Small intestine (tissue), 7 donors: ENCODE results near the gene THUMPD1. TPM values are rescaled to one million over a fixed set of nuclear protein-coding genes. Genes with fewer than 3 reads are reported as not detected.
"Not testable (repeated sequence)": the region's sequence is repeated elsewhere in the genome, so short reads cannot be mapped to it uniquely, and the experiment has no call there.

ENCODE experiments used
- DNase-seq, 2 donors: peaks; one replicate each; pipeline versions ENCODE4 v3.0.0 to v3.0.0-alpha.2; 2013
- FAIRE-seq: peaks from 2 replicates; lab custom pipeline; 2012; peaks lifted over from hg19 to GRCh38; lab: Jason Lieb, UNC
- H3K27ac ChIP-seq, 3 donors: one replicate each; pipeline ENCODE4 v1.5.1; 2013; ENCODE audit warnings: low read length in 2 of 3, mild to moderate bottlenecking in 2 of 3, control low read depth in 1 of 3, inconsistent platforms in 1 of 3, low read depth in 1 of 3, moderate library complexity in 1 of 3
- H3K27me3 ChIP-seq, 3 donors: one replicate each; pipeline ENCODE4 v1.6.1; 2013; ENCODE audit warnings: low read length in 3 of 3, inconsistent platforms in 1 of 3; ENCODE audit not compliant: control insufficient read depth in 3 of 3, insufficient read depth in 3 of 3
- H3K36me3 ChIP-seq, 3 donors: one replicate each; pipeline ENCODE4 v1.6.1; 2013; ENCODE audit warnings: low read length in 3 of 3, inconsistent platforms in 1 of 3, low read depth in 1 of 3, mild to moderate bottlenecking in 1 of 3, moderate library complexity in 1 of 3; ENCODE audit not compliant: control insufficient read depth in 3 of 3, insufficient read depth in 2 of 3
- H3K4me1 ChIP-seq, 3 donors: one replicate each; pipeline ENCODE4 v1.6.1; 2013; ENCODE audit warnings: low read length in 2 of 3, inconsistent platforms in 1 of 3, low read depth in 1 of 3, mild to moderate bottlenecking in 1 of 3, moderate library complexity in 1 of 3; ENCODE audit not compliant: control insufficient read depth in 3 of 3, insufficient read depth in 2 of 3
- H3K4me3 ChIP-seq, 3 donors: one replicate each; pipeline ENCODE4 v1.5.1; 2013; ENCODE audit warnings: low read length in 3 of 3, control low read depth in 1 of 3, inconsistent platforms in 1 of 3, low read depth in 1 of 3, mild to moderate bottlenecking in 1 of 3, moderate library complexity in 1 of 3
- H3K9me3 ChIP-seq, 2 donors: one replicate each; pipeline ENCODE4 v1.6.1; 2013; ENCODE audit warnings: low read depth in 1 of 2, low read length in 1 of 2; ENCODE audit not compliant: control insufficient read depth in 2 of 2, insufficient read depth in 1 of 2
- WGBS, 3 donors: extraction: QIAGEN DNeasy Blood & Tissue Kit; methylation state at CpG; one replicate each; pipeline ENCODE4 v1.1.7; 2013; 5-methylcytosine and 5-hydroxymethylcytosine counted together
- polyA plus RNA-seq, 4 donors: library from polyadenylated mRNA; stranded (reverse) in 3 of 4; unstranded in 1 of 4; fragments of 200-250 nt in 3 of 4; fragments of 120-200 nt in 1 of 4; gene quantifications; one replicate each; pipeline versions ENCODE4 v1.2.1 to v1.2.3, GENCODE V29; 2013
- donor health status: healthy with polysubstance abuse.
- donor health status: control.
- donor health status: control.
- donor health status: Bipolar disorder and iron deficiency.
- donor health status: healthy.

THUMPD1 gene
- polyA plus RNA-seq, 4 donors: 7.6 to 43.2 (median 14.9) TPM

DNA sequence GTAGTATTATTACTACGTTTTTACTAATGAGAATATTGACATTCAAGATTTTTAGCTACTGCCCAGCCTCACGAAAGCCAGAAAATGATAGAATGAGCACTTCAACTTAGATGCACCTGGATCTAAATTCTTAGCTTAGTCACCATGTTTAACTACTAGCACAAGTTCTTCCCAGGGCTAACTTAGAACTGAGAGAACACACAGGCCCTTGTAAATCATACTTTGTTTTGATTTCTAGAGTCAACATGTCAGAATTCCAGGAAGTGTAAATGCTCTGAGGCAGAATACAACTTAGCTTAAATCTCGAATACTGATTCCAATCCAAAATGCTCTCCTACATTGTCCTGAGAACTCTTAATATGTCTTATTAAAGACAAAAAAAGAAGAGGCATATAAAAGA is 37.3 kb downstream of the THUMPD1 start:
- Histone ChIP-seq H3K27ac (no peak overlapping the region), H3K27me3 (no peaks in the 10 kb centered on the region), H3K4me1 (no peaks in the 10 kb centered on the region), H3K36me3 (no peaks in the 10 kb centered on the region), H3K9me3 (peaks cover 0 to 3% of the 10 kb centered on the region in 2 donors), H3K4me3 (no peak overlapping the region)
- peak; percentile 70 for FAIRE-seq
- 54 to 64% (median 59%) methylated on average over 3 of the region's 3 CpGs for WGBS, 3 donors
- DNase-seq: no peak

DNA sequence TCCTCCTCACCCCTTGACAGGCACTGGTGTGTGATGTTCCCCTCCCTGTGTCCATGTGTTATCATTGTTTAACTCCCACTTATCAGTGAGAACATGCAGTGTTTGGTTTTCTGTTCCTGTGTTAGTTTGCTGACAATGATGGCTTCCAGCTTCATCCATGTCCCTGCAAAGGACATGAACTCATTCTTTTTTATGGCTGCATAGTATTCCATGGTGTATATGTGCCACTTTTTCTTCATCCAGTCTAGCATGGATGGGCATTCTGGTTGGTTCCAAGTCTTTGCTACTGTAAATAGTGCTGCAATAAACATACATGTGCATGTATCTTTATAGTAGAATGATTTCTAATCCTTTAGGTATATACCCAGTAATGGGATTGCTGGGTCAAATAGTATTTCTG is 39.9 kb downstream of the THUMPD1 start:
- FAIRE-seq: not testable (repeated sequence)

DNA sequence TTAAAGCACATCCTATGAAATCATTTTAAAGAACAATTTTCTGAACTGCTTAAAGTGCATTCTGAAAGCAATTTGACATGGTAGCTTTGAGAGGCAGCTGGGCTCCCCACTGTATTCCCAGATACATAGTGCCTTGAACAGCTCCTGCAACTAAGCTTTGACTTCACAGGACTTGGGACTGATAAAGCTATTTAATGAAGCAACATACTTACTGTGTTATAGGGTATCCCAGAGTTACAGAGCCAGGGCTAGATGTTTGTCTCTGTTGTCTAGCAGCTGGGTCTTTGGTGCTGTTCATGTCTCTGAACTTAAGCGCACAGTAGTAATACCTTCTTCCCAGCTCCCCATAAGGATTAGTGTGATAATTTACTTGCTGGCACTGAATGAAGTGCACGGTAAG is 45.0 kb downstream of the THUMPD1 start:
- FAIRE-seq (no peak), DNase-seq (no peak)
- no peak overlapping the region for H3K4me3 ChIP-seq
- no peak overlapping the region for H3K27ac ChIP-seq
- 74 to 84% (median 79%) methylated on average over 2 of the region's 2 CpGs for WGBS, 3 donors
- H3K27me3 ChIP-seq: no peaks in the 10 kb centered on the region
- H3K9me3 ChIP-seq: no peaks in the 10 kb centered on the region
- no peaks in the 10 kb centered on the region for H3K36me3 ChIP-seq
- H3K4me1 ChIP-seq: no peaks in the 10 kb centered on the region

More for the DNA sequence above, 39.9 kb downstream of the THUMPD1 start:
- H3K36me3 ChIP-seq, H3K27me3 ChIP-seq, H3K4me3 ChIP-seq, DNase-seq, H3K9me3 ChIP-seq, H3K4me1 ChIP-seq, H3K27ac ChIP-seq: not testable (repeated sequence)

DNA sequence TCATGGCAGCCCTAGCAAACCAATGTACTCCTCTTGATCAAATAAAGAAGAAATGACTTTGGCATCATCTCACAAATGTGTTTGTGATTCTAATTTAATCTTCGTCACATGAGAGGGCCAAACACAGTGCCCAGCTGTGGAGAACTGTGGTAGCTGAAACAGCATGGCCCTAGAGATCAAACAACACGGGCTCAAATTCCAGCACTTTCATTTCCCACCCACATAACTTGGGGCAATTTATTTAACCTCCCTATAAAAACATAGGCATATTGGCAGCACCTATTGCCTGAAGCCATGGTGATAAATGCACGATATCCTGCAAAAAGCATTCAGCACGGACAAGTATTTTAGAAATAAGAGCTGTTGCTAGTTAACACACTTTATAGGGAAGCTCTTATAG is 46.6 kb downstream of the THUMPD1 start:
- Histone ChIP-seq H3K9me3 (no peaks in the 10 kb centered on the region), H3K4me3 (no peak overlapping the region), H3K27me3 (peaks cover 0 to 4% (median 0%) of the 10 kb centered on the region in 3 donors), H3K4me1 (no peaks in the 10 kb centered on the region), H3K27ac (no peak overlapping the region), H3K36me3 (no peaks in the 10 kb centered on the region)
- DNase-seq (no peak), FAIRE-seq (no peak)
- 80 to 86% (median 81%) methylated on average over 4 of the region's 4 CpGs for WGBS, 3 donors

DNA sequence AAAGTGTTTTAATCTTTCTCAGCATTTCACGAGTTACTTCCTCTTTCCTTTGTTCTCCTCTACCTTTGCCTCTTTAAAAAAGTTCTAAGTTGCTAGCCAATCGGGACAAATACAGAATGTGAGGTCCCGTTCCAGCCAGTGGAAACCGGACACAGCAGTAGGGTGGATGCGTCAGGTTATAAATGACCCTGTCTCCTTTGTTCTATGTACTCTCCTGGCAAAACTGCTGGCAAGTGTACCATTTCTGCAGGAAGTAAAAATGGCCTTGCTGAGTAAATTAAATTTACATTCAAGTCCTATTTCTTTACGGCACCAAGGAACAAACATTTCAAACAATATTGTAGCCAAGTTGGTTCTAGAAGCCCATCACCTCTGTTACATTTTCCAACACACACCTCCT is 47.5 kb downstream of the THUMPD1 start:
- H3K27me3 ChIP-seq, H3K4me3 ChIP-seq, H3K27ac ChIP-seq, H3K4me1 ChIP-seq, FAIRE-seq, DNase-seq, H3K9me3 ChIP-seq, H3K36me3 ChIP-seq: not testable (repeated sequence)
- 27 to 51% (median 31%) methylated on average over 6 of the region's 6 CpGs for WGBS, 3 donors

DNA sequence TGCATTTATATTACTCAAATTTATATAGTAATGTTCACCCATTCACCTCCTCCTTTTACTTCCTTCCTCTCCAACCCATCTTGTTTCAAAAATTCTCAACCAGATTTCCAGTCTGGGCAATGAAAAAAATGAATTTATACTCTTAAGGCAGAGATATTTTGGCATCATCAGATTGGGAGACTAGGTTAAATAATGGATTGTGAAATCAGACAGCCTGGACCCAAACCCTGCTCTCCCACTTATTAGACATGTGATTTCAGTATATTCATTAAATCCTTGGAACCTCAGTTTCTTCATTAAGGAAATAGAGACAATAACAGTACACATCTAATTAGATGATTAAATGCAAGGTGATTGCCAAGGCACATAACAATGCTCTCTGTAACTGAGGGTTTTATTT is 52.0 kb downstream of the THUMPD1 start:
- Histone ChIP-seq H3K27ac (no peak overlapping the region), H3K27me3 (peaks cover 0 to 4% (median 0%) of the 10 kb centered on the region in 3 donors), H3K4me3 (no peak overlapping the region), H3K9me3 (no peaks in the 10 kb centered on the region), H3K4me1 (no peaks in the 10 kb centered on the region), H3K36me3 (no peaks in the 10 kb centered on the region)
- no peak for DNase-seq
- no peak for FAIRE-seq

DNA sequence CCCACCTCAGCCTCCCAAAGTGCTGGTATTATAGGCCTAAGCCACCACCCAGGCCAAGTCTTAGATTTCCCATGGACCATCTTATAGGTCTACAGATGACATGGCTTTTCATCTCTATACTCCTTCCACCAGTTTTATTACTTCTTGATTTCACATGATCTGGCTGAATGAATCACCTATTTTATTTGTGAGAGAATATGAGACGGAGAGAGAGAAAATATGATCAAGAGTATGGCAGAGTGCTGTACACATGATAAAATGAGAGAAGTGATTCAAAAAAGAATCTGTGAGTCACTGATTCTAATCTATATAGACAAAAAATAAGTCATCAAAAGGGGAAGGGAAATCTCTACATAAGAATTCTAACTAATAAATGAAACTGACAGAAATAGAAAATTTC is 57.8 kb downstream of the THUMPD1 start:
- H3K4me3 ChIP-seq: no peak overlapping the region
- DNase-seq: no peak
- H3K27ac ChIP-seq: no peak overlapping the region
- H3K4me1 ChIP-seq: no peaks in the 10 kb centered on the region
- FAIRE-seq: no peak
- no peaks in the 10 kb centered on the region for H3K27me3 ChIP-seq
- H3K9me3 ChIP-seq: no peaks in the 10 kb centered on the region
- no peaks in the 10 kb centered on the region for H3K36me3 ChIP-seq
- WGBS, 3 donors: 69 to 86% (median 77%) methylated on average over 1 of the region's 1 CpG

Other genes with a start within 250 kb of the THUMPD1 start
- under 1 TPM in 2 of 4 donors, not detected in 2; 0.18 to 0.50 TPM for gene ACSM2B, start 165.5 kb downstream of the THUMPD1 start, polyA plus RNA-seq
- under 1 TPM in 3 of 4 donors, not detected in 1; 0.22 to 0.37 (median 0.24) TPM for gene ACSM1, start 44.1 kb downstream of the THUMPD1 start, polyA plus RNA-seq
- gene ACSM3, start 22.2 kb upstream of the THUMPD1 start, polyA plus RNA-seq: 10 to 100 TPM in 1 of 4 donors, 1 to 10 TPM in 3; 1.8 to 22.5 (median 4.7) TPM
- 10 to 100 TPM in 3 of 4 donors, 1 to 10 TPM in 1; 10.0 to 36.0 (median 17.2) TPM for gene ERI2, start 64.7 kb upstream of the THUMPD1 start, polyA plus RNA-seq
- gene REXO5, start 64.7 kb upstream of the THUMPD1 start, polyA plus RNA-seq: 1 to 10 TPM in 3 of 4 donors, under 1 TPM in 1; 0.54 to 9.6 (median 3.3) TPM
- 10 to 100 TPM in 1 of 4 donors, 1 to 10 TPM in 3; 1.6 to 18.0 (median 3.8) TPM for gene DCUN1D3, start 158.5 kb upstream of the THUMPD1 start, polyA plus RNA-seq
- 10 to 100 TPM; 18.1 to 96.5 (median 45.3) TPM for gene LYRM1, start 159.0 kb upstream of the THUMPD1 start, polyA plus RNA-seq